IMR-90 (cell line): ENCODE data around the gene UBE2G1. TPM values are rescaled to one million over a fixed set of nuclear protein-coding genes. Genes with fewer than 3 reads are reported as not detected.

Source experiments
- ATAC-seq: fragments of 200-7000 bp; cut with Tn5 transposase; 2 replicates; pipeline ENCODE4 v1.9.1; 2020; ENCODE audit warnings: low read depth, mild to moderate bottlenecking, moderate library complexity
- BruUV-seq: library from RNA; stranded (reverse); fragments of 400-500 nt; replicated peaks from 2 replicates; lab custom pipeline; 2021; lab: Mats Ljungman, UMichigan
- CTCF ChIA-PET: fragments of 300-600 bp; formaldehyde crosslinking; extraction: SDS; loops from one replicate; lab custom pipeline; 2021; ENCODE audit warnings: antibody characterized with exemption; lab: Yijun Ruan, JAX
- POLR2A ChIA-PET: fragments of 300-600 bp; sonication (Branson Sonifier 250); formaldehyde crosslinking; loops from one replicate; lab custom pipeline; 2022; ENCODE audit warnings: antibody characterized with exemption; ENCODE audit not compliant: unreplicated experiment; lab: Charles Lee
- DNase-seq: peaks from one replicate; pipeline ENCODE4 v3.0.0; 2013
- H2AFZ ChIP-seq: replicated peaks from 2 replicates; pipeline ENCODE3; 2013; ENCODE audit warnings: low read length, mild to moderate bottlenecking; ENCODE audit not compliant: poor library complexity
- H2AK5ac ChIP-seq: 2 replicates; pipeline ENCODE4 v1.6.1; 2013; ENCODE audit warnings: low read depth, low read length, inconsistent platforms
- H2AK9ac ChIP-seq: replicated peaks from 2 replicates; pipeline ENCODE3; 2013; ENCODE audit warnings: mild to moderate bottlenecking, low read depth, low read length, moderate library complexity; ENCODE audit not compliant: poor library complexity
- H2BK120ac ChIP-seq: 2 replicates; pipeline ENCODE4 v1.6.1; 2013; ENCODE audit warnings: low read depth, low read length, inconsistent platforms
- H2BK15ac ChIP-seq: 3 replicates; pipeline ENCODE4 v1.6.1; 2013; ENCODE audit warnings: low read depth, low read length, inconsistent platforms
- H2BK20ac ChIP-seq: 2 replicates; pipeline ENCODE4 v1.6.1; 2013; ENCODE audit warnings: low read depth, mild to moderate bottlenecking, inconsistent platforms, low read length, moderate library complexity
- H2BK5ac ChIP-seq: 2 replicates; pipeline ENCODE4 v1.6.1; 2013; ENCODE audit warnings: mild to moderate bottlenecking, low read depth, low read length, inconsistent platforms; ENCODE audit not compliant: poor library complexity, severe bottlenecking
- H3K14ac ChIP-seq: replicated peaks from 2 replicates; pipeline ENCODE4 v1.6.1; 2013; ENCODE audit warnings: low read depth, low read length, inconsistent platforms
- H3K18ac ChIP-seq: 2 replicates; pipeline ENCODE4 v1.6.1; 2013; ENCODE audit warnings: low read depth, low read length, control low read depth
- H3K23ac ChIP-seq: 2 replicates; pipeline ENCODE4 v1.6.1; 2013; ENCODE audit warnings: low read depth, low read length, inconsistent platforms
- H3K27ac ChIP-seq: 2 replicates; pipeline ENCODE4 v1.5.1; 2013; ENCODE audit warnings: mild to moderate bottlenecking, control low read depth, low read length; ENCODE audit not compliant: insufficient read depth
- H3K27me3 ChIP-seq: 2 replicates; pipeline ENCODE4 v1.6.1; 2013; ENCODE audit warnings: low read length; ENCODE audit not compliant: control insufficient read depth, insufficient read depth
- H3K36me3 ChIP-seq: 2 replicates; pipeline ENCODE4 v1.6.1; 2013; ENCODE audit warnings: low read length, mixed read lengths; ENCODE audit not compliant: control insufficient read depth, insufficient read depth
- H3K4ac ChIP-seq: 2 replicates; pipeline ENCODE4 v1.6.1; 2013; ENCODE audit warnings: low read depth, low read length, inconsistent platforms
- H3K4me1 ChIP-seq: 2 replicates; pipeline ENCODE4 v1.6.1; 2013; ENCODE audit warnings: low read length, mixed read lengths; ENCODE audit not compliant: control insufficient read depth, insufficient read depth
- H3K4me2 ChIP-seq: 2 replicates; pipeline ENCODE4 v1.6.1; 2013; ENCODE audit warnings: low read depth, mild to moderate bottlenecking, control low read depth, low read length, moderate library complexity
- H3K4me3 ChIP-seq: 2 replicates; pipeline ENCODE4 v1.5.1; 2013; ENCODE audit warnings: low read depth, mild to moderate bottlenecking, control low read depth, low read length, moderate library complexity; ENCODE audit not compliant: insufficient read depth
- H3K56ac ChIP-seq: 2 replicates; pipeline ENCODE4 v1.6.1; 2013; ENCODE audit warnings: low read length, inconsistent platforms; ENCODE audit not compliant: insufficient read depth; ENCODE audit errors: extremely low read depth
- H3K79me1 ChIP-seq, 2 experiments: 2 replicates each; pipeline ENCODE4 v1.6.1; 2013; ENCODE audit warnings: low read length in 2 of 2, inconsistent platforms in 1 of 2, low read depth in 1 of 2
- H3K9ac ChIP-seq: 2 replicates; pipeline ENCODE4 v1.6.1; 2013; ENCODE audit warnings: low read depth, low read length, control low read depth
- H3K9me1 ChIP-seq: 2 replicates; pipeline ENCODE4 v1.6.1; 2013; ENCODE audit warnings: low read length, inconsistent platforms; ENCODE audit not compliant: insufficient read depth
- H3K9me3 ChIP-seq: 2 replicates; pipeline ENCODE4 v1.6.1; 2013; ENCODE audit warnings: low read length; ENCODE audit not compliant: control insufficient read depth, insufficient read depth
- H4K20me1 ChIP-seq: 2 replicates; pipeline ENCODE4 v1.6.1; 2013; ENCODE audit warnings: low read length, inconsistent platforms; ENCODE audit not compliant: insufficient read depth
- H4K5ac ChIP-seq: 2 replicates; pipeline ENCODE4 v1.6.1; 2013; ENCODE audit warnings: mild to moderate bottlenecking, low read depth, low read length, control low read depth
- H4K8ac ChIP-seq, 2 experiments: 2 replicates each; pipeline ENCODE4 v1.6.1; 2013; ENCODE audit warnings: low read depth in 2 of 2, low read length in 2 of 2, control low read depth in 1 of 2, inconsistent platforms in 1 of 2
- H4K91ac ChIP-seq: 2 replicates; pipeline ENCODE4 v1.6.1; 2013; ENCODE audit warnings: low read depth, low read length, inconsistent platforms; ENCODE audit not compliant: insufficient read depth
- CEBPB ChIP-seq: IDR thresholded peaks from 2 replicates; pipeline ENCODE4 v1.6.1; 2012; ENCODE audit warnings: low read depth, low read length, improper control_type of control experiment
- CHD1 ChIP-seq: IDR thresholded peaks from 2 replicates; pipeline ENCODE4 v1.6.1; 2012; ENCODE audit warnings: low read depth, low read length, improper control_type of control experiment
- CTCF ChIP-seq: conservative IDR thresholded peaks from 2 replicates; pipeline ENCODE4 v1.5.1; 2012; ENCODE audit warnings: mild to moderate bottlenecking, low read depth, low read length, improper control_type of control experiment
- ELK1 ChIP-seq: fragments of 150-350 bp; IDR thresholded peaks from 2 replicates; pipeline ENCODE4 v1.6.1; 2016; ENCODE audit warnings: low read depth, mild to moderate bottlenecking, low read length, moderate library complexity, borderline replicate concordance
- FOS ChIP-seq: fragments of 150-350 bp; IDR thresholded peaks from 2 replicates; pipeline ENCODE4 v1.6.1; 2016; ENCODE audit warnings: low read depth, low read length
- MAFK ChIP-seq: IDR thresholded peaks from 2 replicates; pipeline ENCODE4 v1.6.1; 2012; ENCODE audit warnings: low read depth, low read length, improper control_type of control experiment
- MAZ ChIP-seq: IDR thresholded peaks from 2 replicates; pipeline ENCODE4 v1.6.1; 2012; ENCODE audit warnings: low read depth, mild to moderate bottlenecking, low read length, improper control_type of control experiment, moderate library complexity, borderline replicate concordance
- MXI1 ChIP-seq: IDR thresholded peaks from 2 replicates; pipeline ENCODE4 v1.6.1; 2012; ENCODE audit warnings: low read depth, mild to moderate bottlenecking, low read length, moderate library complexity, borderline replicate concordance
- NFE2L2 ChIP-seq: fragments of 150-350 bp; IDR thresholded peaks from 2 replicates; pipeline ENCODE4 v1.6.1; 2016; ENCODE audit warnings: low read depth, mild to moderate bottlenecking, low read length
- POLR2A ChIP-seq: IDR thresholded peaks from 2 replicates; pipeline ENCODE4 v1.6.1; 2012; ENCODE audit warnings: mild to moderate bottlenecking, low read depth, low read length
- RAD21 ChIP-seq: IDR thresholded peaks from 2 replicates; pipeline ENCODE4 v1.6.1; 2012; ENCODE audit warnings: low read length, improper control_type of control experiment
- RCOR1 ChIP-seq: IDR thresholded peaks from 2 replicates; pipeline ENCODE4 v1.6.1; 2012; ENCODE audit warnings: mild to moderate bottlenecking, low read length, improper control_type of control experiment; ENCODE audit not compliant: insufficient replicate concordance
- RFX5 ChIP-seq: IDR thresholded peaks from 2 replicates; pipeline ENCODE4 v1.8.0; 2012; ENCODE audit warnings: low read depth, mild to moderate bottlenecking, low read length, moderate library complexity
- SMC3 ChIP-seq: fragments of 150-350 bp; IDR thresholded peaks from 2 replicates; pipeline ENCODE4 v1.6.1; 2016; ENCODE audit warnings: low read depth, mild to moderate bottlenecking, antibody characterized with exemption, low read length, moderate library complexity
- USF2 ChIP-seq: fragments of 150-350 bp; IDR thresholded peaks from 2 replicates; pipeline ENCODE4 v1.6.1; 2017; ENCODE audit warnings: mild to moderate bottlenecking, antibody characterized with exemption, low read length, low read depth
- WGBS, 2 experiments: methylation state at CpG; one replicate each; pipeline versions ENCODE4 v1.1.5 to v1.1.7; 2013; ENCODE audit warnings: missing lambda C conversion rate in 2 of 2; ENCODE audit not compliant: insufficient read length in 1 of 2; ENCODE audit errors: extremely low coverage in 2 of 2; 5-methylcytosine and 5-hydroxymethylcytosine counted together
- dilution Hi-C: fragments of 300-500 bp; cut with HindIII; formaldehyde crosslinking; loops from one replicate; pipeline ENCODE4 v1.14.3; 2018; ENCODE audit warnings: low sequenced_read_pairs; ENCODE audit not compliant: unreplicated experiment
- in situ Hi-C: fragments of 300-500 bp; cut with MboI; formaldehyde crosslinking; loops from 3 replicates; pipeline ENCODE4 v1.14.3; 2019; ENCODE audit warnings: low sequenced_read_pairs, inconsistent platforms, mixed read lengths
- intact Hi-C: fragments of 100-400 bp; cut with micrococcal nuclease; formaldehyde crosslinking; loops from 2 replicates; pipeline ENCODE4 v1.10.0; 2022
- polyA plus RNA-seq, 3 experiments: library from polyadenylated mRNA; depleted of rRNA; stranded (reverse); fragments of >200 nt; gene quantifications; 2 replicates each; pipeline ENCODE4 v1.2.3, GENCODE V29; 2012; ENCODE audit warnings: low replicate concordance in 1 of 3
- total RNA-seq: library from RNA; depleted of rRNA; stranded (reverse); fragments of >200 nt; gene quantifications from 2 replicates; pipeline ENCODE4 v1.2.3, GENCODE V29; 2012

The UBE2G1 gene
- total and polyA plus RNA-seq, 2 of the 4 experiments (the other 2 are of a cell fraction), result 26.3 to 26.6 TPM

GRCh38 chr17:4221899-4222659 is 144.4 kb downstream of the UBE2G1 start:
- H3K23ac ChIP-seq, result no peak overlapping the region
- no peak overlapping the region for H4K5ac ChIP-seq
- H3K56ac ChIP-seq, result no peak overlapping the region
- H3K9me3 ChIP-seq, result no peaks in the 10 kb centered on the region
- H3K4ac ChIP-seq, result no peak overlapping the region
- ATAC-seq (no peak), DNase-seq (no peak)
- no peak overlapping the region for H4K8ac ChIP-seq
- in situ Hi-C loops, result no loop called here
- H4K91ac ChIP-seq, result no peak overlapping the region
- H2AK9ac ChIP-seq, result no peak overlapping the region
- dilution Hi-C loops, result no loop called here
- peaks cover 2% of the 10 kb centered on the region; the same call in 1 of the 2 replicates for H3K4me1 ChIP-seq
- ChIA-PET CTCF (no interaction called here), POLR2A (interaction anchor here (0.7 kb wide), 1 partner anchor 16 kb away, joined by 6 read pairs; no protein-coding TSS in a partner anchor)
- no peak overlapping the region for H2BK15ac ChIP-seq
- 0 out of 2 replicates have a peak, but pooled peaks cover 5% of the 10 kb centered on the region for H3K9me1 ChIP-seq
- H2BK5ac ChIP-seq, result no peak overlapping the region
- H2AFZ ChIP-seq, result no peak overlapping the region
- no peaks in the 10 kb centered on the region for H3K27me3 ChIP-seq
- H3K14ac ChIP-seq, result no peak overlapping the region
- WGBS, 2 experiments, result 80% methylated on average over 9 of the region's 47 CpGs; no CpG with 5 or more reads in 1 of the 2 experiments
- intact Hi-C loops, result no loop called here
- no peak overlapping the region for H2AK5ac ChIP-seq
- H3K79me1 ChIP-seq, result peaks cover 5 to 29% of the 10 kb centered on the region in 2 experiments; a peak in 3 of 4 replicates
- no peak overlapping the region for H2BK20ac ChIP-seq
- H2BK120ac ChIP-seq, result no peak overlapping the region
- H3K4me3 ChIP-seq, result no peak overlapping the region
- no peak overlapping the region for H3K4me2 ChIP-seq
- peaks cover 8% of the 10 kb centered on the region for H3K36me3 ChIP-seq
- no peaks in the 10 kb centered on the region for H4K20me1 ChIP-seq
- no peak overlapping the region for H3K27ac ChIP-seq
- H3K18ac ChIP-seq, result no peak overlapping the region
- H3K9ac ChIP-seq, result no peak overlapping the region
- BruUV-seq, result no TSS peak
- TF ChIP-seq RCOR1, result no peak
- no peak for TF ChIP-seq RAD21
- TF ChIP-seq NFE2L2, result no peak
- no peak for TF ChIP-seq CEBPB
- TF ChIP-seq POLR2A, result no peak
- TF ChIP-seq ELK1, result no peak
- no peak for TF ChIP-seq MXI1
- TF ChIP-seq CTCF, result no peak
- TF ChIP-seq MAFK, result no peak
- no peak for TF ChIP-seq USF2
- no peak for TF ChIP-seq FOS
- TF ChIP-seq MAZ, result no peak
- no peak for TF ChIP-seq RFX5
- TF ChIP-seq SMC3, result no peak
- TF ChIP-seq CHD1, result no peak
